ENCODE measurements around the gene ZFP62.
"Not testable (repeated sequence)": the region's sequence is repeated elsewhere in the genome, so short reads cannot be mapped to it uniquely, and the experiment has no call there.

ZFP62 gene

DNA sequence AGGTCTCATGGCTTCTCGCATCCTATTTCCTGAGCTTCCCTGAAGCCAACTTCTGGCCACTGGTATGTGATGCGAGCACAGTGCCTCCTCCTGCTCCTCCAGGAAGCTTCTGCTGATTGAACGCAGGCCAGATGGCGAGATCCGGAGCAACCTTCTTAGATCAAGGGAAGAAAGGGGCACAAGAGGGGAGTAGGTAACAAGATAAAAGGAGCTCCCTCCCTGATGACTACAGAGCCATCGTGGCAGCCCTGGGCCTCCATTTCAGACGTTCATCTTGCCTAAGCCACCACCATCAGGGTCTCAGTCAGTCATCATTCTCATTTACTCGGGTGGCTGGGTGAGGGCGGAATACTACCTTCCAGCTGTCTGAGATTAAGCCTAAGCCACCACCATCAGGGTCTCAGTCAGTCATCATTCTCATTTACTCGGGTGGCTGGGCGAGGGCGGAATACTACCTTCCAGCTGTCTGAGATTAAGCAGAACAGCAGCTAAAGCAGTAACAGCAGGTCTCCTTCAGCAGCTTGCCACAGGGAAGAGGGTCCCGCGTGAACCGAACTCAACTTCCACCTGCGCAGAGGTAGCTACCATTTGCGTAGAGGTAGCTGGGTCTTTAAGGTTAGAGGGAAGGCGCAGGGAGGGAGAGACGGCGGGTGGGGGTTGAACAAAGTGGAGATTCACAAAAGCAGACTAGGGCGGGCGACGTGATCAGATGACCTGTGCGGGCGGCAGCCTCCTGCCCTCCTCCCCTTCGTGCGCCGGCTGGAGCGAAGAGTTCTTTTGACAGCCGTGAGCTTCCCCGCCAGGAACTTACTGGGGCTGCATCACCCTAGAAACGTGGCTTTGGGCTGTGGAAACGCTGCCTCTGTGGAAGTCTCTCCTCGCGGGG is 30.6 kb downstream of the ZFP62 start:
- peak; percentile 41 to 50 for DNase-seq (ENCODE audit: low read depth in 2 of 2)

DNA sequence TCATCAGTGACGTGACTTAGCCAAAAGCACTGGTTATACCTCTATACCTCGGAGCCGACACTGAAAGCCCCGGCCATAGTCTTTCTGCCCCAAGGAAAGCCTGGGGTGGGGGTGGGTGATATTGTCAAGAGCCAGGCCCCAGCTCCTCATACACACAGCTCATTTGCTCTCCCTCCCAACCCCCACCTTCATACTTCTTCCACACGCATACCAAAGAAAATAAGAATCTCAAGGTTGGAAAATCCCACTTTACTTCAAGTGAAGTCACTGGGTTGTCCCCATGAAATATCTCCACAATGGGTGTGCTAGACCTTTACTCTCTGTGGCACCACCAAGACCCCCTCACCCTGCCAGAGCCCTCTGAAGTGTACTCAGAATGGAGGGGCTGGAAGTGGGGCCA is 31.4 kb downstream of the ZFP62 start:
- DNase-seq (ENCODE audit: low read depth in 2 of 2) = no peak

DNA sequence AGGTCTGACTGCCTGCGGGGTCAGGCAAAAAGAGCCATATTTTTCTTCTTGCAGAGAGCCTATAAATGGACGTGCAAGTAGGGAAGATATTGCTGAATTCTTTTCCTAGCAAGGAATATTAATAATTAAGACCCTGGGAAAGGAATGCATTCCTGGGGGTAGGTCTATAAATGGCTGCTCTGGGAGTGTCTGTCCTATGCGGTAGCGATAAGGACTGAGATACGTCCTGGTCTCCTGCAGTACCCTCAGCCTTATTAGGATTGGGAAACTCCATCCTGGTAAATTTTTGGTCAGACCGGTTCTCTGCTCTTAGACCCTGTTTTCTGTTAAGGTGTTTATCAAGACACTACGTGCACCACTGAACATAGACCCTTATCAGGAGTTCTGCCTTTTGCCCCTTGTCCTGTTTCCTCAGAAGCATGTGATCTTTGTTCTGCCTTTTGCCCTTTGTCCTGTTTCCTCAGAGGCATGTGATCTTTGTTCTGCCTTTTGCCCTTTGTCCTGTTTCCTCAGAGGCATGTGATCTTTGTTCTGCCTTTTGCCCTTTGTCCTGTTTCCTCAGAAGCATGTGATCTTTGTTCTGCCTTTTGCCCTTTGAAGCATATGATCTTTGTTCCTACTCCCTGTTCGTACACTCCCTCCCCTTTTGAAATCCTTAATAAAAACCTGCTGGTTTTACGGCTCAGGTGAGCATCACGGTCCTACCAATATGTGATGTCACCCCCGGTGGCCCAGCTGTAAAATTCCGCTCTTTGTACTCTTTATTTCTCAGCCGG is 32.1 kb downstream of the ZFP62 start:
- DNase-seq (ENCODE audit: low read depth in 2 of 2) = not testable (repeated sequence)

DNA sequence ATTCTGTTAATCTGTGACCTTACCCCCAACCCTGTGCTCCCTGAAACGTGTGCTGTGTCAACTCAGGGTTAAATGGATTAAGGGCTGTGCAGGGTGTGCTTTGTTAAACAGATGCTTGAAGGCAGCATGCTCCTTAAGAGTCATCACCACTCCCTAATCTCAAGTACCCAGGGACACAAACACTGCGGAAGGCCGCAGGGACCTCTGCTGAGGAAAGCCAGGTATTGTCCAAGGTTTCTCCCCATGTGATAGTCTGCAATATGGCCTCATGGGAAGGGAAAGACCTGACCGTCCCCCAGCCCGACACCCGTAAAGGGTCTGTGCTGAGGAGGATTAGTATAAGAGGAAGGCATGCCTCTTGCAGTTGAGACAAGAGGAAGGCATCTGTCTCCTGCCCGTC is 33.7 kb downstream of the ZFP62 start:
- DNase-seq (ENCODE audit: low read depth in 2 of 2) = not testable (repeated sequence)

DNA sequence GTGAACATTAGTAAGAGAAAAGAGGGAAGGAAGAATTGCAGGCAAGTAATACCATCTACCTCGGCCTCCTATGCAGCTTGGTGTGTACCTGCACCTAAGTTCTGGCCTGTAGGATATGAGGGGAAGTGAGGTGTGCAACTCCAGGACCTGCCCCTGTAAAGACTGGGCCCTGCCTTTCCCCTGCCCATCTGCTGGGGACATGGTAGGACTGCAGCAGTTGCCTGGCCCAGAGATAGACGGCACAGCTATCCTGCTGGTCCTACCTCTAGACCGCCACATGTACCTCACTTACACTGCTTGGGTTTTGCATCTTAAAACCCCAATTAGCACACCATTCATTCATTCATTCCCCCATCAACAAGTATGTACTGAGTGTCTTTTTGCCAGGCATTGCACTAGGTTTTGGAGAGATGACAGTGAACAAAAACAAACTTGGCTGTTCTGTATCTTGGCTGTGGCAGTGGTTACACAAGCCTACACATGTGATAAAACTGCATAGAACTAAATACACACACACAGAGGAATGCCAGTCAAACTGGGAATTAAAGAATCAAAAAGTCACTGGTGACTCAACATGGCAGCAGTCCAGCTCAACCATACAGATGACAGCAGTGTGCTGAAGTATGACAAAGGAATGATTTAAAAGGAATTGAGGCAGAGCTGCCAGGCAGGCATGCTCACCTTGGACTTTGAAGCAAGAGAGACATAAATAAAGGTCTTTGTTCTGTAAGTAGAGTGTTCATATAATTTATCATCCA is 35.1 kb downstream of the ZFP62 start:
- DNase-seq (ENCODE audit: low read depth in 2 of 2) = no peak

DNA sequence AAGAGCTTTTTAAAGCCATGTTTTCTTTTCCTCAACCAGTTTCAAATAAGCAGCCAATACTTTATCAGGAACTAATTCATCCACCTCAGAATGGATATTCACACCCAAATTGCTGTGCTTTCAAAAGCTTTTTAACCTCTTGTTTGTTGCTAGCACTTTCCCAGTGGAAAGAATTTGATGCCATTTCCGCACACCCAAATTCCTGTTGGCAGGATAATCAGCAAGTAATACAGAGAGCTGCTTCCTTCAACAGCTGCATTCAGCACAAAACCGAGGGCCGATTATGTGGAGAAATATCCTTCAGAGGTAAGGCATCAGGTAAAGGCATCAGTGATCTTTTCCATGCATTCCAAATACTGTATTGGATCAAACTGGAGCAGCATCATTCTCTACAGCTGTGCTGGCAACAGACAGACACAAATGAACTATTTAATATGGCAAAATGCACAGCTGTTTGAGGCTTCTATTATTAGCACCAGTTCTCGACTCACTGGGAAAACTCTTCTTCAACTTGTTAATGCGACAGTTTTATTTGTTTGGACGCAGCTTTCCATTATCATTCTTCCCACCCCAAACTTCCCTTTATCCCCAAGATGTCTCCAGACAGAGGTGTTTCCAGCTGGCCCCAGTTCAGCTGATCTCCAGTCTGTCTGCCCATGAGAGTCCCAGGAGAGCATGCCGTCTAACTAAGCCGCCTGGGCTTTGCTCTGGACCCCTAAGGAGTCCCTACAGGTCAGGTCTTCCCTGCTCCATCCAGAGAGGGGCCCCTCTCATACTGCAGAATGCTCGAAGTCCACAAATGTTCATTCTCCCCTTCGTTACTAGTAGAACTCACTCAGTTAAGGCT is 36.2 kb downstream of the ZFP62 start:
- no peak for DNase-seq (ENCODE audit: low read depth in 2 of 2)

DNA sequence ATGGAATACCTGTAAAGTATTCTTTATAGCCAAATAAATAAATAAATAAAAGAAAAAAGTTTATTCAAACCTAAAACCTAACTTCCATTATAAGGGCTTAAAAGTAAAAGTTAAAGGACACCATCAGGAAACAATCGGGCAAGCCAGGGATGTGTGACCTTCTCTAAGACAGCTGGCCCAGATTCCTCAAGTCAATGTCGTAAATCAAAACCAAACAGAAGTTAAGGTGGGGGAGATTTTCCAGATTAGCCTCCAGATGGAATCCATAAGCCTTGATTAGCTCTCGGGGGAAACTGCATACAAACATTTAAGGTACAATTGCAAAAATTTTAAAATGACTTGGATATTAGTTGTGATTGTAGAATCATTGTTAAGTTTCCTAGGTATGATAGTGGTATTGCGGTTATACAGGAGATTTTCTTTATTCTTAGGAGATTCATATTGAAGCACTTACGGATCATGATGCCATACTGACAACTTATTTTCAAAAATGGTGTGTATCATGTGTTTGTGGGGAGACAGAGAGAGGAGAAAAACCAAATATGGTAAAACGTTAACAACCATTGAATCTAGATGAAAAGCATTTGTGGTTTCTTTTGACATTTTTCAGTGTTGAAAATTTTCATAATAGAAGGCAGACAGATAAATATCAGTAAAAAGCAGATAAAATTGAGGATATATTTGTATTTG is 37.0 kb downstream of the ZFP62 start:
- no peak for DNase-seq (ENCODE audit: low read depth in 2 of 2)

DNA sequence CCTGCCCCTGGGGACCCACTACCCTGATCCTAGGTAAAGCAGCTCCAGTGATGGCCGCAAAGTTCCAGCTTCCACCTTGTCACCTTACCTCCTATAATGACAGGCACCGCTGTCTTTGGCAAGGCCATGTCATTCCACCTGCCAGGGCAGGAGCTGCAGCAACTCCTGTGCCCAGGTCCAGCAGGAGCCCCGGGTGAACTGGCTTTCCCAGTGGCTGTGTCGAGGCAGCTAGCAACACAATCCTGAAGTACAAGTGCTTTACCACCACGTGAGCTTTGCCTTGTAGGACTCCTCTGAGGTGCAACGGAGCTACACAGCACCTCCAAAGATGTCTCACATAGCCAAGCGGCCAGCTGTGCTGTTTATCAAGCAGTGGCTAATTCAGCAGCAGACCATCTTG is 37.7 kb downstream of the ZFP62 start:
- no peak for DNase-seq (ENCODE audit: low read depth in 2 of 2)

DNA sequence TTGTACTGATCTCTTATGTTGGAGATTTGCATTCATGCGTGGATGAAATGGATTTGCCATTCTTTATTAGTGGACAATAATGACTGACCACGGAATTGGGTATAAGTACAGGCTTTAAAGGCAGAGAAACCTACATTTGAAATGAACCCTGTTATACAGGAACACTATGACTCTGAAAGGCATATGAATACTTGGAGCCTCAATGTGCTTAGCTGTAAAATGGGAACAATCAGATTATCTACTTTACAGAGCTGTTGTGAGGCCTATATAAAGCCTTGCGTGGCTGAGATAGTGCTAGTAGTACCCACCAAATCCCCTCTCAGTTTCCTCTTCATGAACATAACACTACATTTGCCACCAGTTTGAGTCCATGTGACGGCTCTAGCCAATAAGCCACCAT is 39.5 kb downstream of the ZFP62 start:
- no peak for DNase-seq (ENCODE audit: low read depth in 2 of 2)

DNA sequence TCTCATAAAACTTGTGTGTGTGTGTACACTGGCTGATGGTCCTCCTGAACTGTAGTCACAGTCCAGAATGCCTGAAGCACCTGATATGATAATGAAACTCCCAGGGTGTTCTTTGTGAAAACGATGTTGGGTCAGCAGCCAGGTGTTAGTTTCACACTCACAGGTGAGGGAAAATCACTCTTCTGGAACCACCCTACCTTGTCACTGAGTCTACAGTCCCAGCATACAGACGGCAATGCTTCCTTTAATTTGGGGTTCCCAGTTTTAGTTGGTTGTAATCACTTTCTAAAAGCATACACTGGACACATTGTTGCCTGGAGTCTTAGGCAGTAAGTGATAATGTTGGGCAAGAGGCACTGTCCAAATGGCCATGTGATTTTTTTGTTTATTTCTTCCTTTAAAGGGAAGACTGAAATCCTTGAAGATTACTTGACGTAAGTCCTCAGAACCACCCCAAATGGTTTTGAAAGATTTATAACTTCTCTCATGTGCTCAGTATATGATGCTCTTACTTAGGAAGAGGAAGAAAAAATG is 40.2 kb downstream of the ZFP62 start:
- DNase-seq (ENCODE audit: low read depth in 2 of 2) = no peak

DNA sequence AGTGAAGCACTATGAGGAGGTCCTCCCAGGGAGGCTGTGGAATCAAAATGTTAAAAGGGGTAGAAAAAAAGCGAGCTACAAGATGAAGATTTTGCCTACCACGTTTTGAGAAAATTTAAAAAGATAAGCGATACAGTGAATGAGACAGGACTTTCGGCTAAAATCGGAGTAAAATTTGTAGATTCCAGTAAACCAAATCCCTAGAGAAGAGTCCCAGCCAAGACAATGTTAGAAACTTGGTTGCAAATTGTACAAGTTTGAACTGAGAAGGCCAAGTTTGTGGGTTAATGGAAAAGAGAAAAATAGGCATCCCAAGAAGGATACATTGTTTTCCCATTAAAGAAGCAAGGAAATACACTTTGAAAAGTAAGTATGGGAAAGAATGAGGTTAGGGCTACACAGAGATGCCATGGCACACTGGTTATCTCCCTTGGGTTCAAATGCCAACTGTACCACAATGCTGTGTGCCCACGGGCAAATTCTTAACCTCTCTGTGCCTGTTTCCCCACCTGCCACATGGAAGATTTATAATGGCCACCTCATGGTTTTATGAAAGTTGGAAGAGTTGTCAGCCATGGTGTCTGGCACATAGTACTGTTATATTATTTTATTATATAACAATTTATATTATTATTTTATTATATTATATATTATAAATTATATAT is 42.3 kb downstream of the ZFP62 start:
- DNase-seq (ENCODE audit: low read depth in 2 of 2) = no peak

DNA sequence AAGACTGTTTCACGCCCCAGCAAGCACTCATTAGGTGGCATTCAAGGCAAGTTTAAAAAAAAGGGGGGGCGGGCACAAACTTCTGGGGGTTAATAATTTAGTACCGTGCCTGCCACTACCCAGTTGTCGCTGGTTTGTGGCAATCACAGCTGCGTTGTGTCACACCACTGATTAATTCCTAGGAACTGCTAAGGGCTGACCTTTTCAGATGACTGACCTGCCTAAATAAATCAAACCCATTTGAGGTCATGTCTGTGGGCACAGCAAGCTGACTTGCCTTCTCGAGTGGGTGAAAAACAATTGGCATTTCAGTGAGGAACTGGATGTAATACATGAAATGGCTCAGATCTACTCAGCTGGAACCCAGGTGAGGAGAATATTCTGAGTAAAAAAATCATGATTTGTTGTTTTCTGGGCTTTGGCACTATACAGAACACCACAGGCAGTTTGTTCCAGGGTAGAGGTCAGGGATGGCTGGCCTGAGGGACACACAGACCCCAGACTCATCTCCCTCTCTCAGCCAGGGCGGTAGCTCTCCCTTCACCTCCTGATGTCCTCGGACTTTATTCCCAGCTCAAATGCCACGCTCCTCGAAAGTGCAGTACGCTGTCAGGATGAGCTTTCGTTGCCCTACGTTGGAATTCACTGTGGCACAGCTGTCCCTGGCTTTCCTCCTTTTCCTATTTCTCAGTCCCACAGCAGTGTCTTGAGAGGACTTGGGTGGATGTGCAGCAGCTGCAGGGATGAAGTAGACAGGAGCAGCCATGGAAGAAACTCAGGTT is 43.0 kb downstream of the ZFP62 start:
- no peak for DNase-seq (ENCODE audit: low read depth in 2 of 2)

DNA sequence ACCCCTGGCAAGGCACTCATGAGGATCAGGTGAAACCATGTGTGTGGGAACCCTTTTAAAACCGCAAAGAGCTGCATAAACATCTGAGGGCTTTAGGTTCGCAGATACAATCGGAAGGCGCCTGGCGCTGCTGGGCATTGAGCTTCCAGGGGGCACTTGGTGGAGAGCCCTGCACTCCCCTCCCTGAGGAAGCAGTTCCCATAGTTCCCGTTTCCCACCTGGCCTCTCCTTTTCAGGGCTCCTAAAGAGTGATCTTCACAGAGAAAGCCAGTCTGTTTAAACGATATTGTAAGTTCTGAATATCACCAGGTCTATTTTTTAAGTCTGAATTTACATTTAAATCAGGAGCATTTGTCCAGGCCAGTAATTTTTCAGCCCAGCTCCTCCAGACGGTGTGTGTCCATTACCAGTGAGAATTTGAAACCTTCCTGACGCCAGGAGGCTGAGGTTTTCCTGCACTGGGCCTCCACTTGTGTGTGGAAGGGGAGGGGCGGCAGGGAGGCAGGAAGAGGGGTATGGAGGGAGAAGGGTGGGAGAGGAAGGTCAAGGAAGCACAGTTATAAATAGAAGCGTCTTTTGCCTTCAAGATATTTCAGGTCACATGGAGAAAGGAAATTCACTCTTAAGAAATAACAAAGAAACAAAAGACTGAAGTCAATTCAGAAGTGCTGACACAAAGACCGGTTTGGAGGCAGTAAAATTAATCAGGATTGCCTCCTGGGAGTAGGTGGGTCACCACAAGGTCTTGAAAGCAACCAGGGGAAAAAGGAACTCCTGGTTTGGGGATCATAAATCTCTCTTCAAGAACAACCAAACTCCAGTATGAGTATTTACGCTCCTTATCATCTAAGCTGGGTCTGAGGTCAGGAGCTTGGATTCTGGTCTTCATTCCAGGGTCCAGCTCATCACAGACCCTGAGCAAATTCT is 44.2 kb downstream of the ZFP62 start:
- DNase-seq (ENCODE audit: low read depth in 2 of 2) = no peak

DNA sequence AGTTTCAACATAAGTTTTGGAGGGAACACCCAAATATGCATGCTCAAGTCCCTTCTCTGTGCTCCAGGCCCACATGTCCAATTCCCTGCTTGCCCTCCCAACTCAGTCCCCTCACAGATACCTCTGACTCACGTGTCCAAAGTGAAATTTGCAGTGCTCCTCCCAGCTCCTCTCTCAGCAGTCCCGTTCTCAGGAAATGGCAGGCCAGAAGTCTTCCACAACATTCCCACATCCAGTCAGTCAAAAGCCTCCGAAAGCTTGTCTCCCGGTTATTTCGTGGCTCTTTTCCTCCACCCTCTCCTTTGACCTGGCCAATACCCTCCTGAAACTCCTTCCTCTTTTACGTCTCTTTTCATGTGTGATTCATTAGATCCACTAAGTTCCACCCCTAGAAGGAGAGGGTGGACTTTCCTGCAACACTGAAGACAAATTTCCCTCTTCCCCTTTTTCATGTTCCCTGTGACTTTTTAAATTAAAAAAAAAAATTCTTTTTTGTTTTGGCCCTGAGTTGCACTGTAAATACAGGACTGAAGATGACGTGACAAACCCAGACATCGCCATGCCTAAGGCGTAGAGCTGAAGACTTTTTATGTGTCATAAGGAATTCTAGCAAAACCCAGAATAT is 45.7 kb downstream of the ZFP62 start:
- no peak for DNase-seq (ENCODE audit: low read depth in 2 of 2)

DNA sequence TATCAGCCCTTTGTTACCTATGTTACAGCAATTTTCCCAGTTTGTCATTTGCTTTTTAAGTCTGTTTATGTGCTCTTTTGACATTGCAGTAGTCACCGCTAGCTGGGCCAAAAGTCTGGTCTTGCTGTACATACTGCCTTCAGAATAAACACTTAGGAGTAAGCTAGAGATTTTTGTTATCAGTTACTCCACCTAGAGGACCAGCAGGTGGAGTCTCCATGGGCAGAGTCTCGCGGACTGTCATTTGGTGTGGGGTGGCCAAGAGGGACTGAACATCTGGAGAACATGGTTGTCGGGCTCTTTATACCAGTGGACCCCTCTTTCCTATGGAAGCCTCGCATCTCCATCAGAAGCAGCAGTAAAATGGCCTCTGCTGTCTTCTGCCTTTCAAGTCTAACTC is 47.7 kb downstream of the ZFP62 start:
- no peak for DNase-seq (ENCODE audit: low read depth in 2 of 2)

DNA sequence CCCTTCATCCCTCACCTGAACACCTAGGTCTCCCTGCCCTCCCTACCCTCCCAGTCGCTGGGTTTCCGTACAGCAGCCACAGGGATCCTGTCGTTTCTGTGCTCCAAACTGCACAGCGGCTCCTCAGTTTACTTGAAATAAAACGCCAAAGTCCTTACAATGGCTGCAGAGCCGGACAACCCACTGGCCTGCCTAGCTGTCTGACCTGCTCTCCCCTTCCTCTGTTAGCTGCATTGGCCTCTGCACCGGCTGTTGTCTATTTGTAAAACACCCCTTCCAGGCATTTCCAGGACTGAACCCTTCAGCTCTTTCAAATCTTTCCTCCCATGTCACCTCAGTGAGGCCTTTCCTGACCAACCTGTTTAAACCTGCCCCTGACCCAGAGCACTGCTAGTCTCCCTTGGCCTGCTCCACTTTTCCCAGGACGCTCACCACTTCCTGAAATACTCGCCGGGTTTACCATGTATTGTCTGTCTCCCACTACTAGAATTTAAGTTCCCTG is 49.4 kb downstream of the ZFP62 start:
- no peak for DNase-seq (ENCODE audit: low read depth in 2 of 2)

DNA sequence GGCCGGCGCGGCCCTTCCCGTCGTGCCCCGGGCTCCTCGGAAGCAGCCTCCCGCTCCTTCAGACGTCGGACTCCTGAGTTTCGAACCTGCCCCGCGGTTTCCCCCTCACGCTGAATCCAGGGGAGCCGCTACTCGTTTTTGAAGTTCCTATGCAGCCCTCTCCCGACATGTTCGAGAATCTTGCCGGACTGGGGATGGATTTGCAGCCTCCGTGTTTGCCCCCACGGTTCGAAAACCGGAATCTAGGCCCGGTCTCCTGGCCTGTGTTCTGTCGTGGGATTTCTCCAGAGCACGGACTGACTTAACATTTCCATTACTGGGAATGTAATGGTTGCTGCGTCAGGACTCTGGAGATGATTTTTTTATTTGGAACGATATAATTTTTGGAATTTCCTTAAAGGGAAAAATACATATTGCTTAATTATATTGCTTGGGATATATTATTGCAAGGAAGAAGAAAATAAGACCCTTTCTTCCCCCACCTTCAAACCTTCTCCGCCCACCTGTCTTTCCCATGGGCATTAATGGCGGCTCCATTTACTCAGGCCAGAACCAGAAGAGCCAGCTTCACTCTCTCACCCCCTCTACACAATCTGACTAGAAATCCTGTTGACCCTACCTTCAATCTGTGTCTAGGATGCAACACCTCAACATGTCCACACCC is 50.0 kb downstream of the ZFP62 start:
- DNase-seq (ENCODE audit: low read depth in 2 of 2) = no peak

Data from stimulated activated CD8-positive, alpha-beta memory T cell treated with anti-CD3 and anti-CD28 coated beads, Interleukin-2, amount 100 ng/mL, for 48 hours (primary cell).